HL-60 (cell line): Measurements from ENCODE around the gene KIAA0232.
A peak's percentile ranks its signal among the peaks of the same experiment; 100 is the strongest.

Experiments
- GABPA ChIP-seq: IDR thresholded peaks from 2 replicates; pipeline ENCODE4 v1.6.1; 2012; ENCODE audit warnings: low read depth
- POLR2AphosphoS5 ChIP-seq: IDR thresholded peaks from 2 replicates; pipeline ENCODE4 v1.6.1; 2012; ENCODE audit warnings: low read depth
- SPI1 ChIP-seq: IDR thresholded peaks from 2 replicates; pipeline ENCODE4 v1.6.1; 2012; ENCODE audit warnings: low read depth, mild to moderate bottlenecking, borderline replicate concordance
- TF ChIP-seq, protein P1 (sequence below): IDR thresholded peaks from one replicate; pipeline ENCODE4 v1.5.1; 2011; ENCODE audit warnings: low read length, control low read depth, inconsistent platforms; ENCODE audit not compliant: insufficient read depth
- TF ChIP-seq, protein P2 (sequence below): IDR thresholded peaks from 2 replicates; pipeline ENCODE4 v1.6.1; 2012; ENCODE audit warnings: low read depth; ENCODE audit not compliant: insufficient replicate concordance

DNA sequence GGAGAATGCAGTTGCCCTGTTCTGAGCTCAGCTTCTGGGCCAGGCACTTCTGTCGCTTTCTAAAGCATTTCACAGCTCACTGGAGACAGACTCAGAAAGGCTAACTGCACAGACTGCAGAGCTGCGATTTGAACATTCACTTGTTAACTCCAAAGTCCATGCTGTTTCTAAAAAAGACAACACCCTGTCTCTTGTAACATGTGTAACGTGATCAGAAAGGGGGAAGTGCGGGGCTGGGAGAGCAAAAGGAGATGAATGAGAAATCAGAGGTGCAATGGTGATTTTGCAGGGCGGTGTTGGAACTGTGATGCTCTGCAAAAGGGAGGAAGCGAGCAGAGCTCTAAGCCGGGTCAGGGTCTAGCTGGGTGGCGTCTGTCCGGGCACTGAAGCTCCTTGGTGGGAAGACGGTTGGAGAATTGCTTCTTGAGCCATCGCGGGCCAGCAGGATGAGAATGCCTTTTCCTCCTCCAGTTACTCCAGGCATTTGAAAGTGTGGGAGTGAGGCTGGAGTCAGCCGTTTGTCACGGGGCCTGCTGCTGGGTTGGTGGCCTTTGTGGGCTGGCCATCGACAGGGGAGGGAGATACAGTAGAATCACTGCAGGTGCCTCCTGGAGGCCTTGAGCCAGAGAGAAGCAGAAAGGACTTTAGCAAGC is 147.4 kb downstream of the KIAA0232 start:
- TF ChIP-seq, protein P1, sequence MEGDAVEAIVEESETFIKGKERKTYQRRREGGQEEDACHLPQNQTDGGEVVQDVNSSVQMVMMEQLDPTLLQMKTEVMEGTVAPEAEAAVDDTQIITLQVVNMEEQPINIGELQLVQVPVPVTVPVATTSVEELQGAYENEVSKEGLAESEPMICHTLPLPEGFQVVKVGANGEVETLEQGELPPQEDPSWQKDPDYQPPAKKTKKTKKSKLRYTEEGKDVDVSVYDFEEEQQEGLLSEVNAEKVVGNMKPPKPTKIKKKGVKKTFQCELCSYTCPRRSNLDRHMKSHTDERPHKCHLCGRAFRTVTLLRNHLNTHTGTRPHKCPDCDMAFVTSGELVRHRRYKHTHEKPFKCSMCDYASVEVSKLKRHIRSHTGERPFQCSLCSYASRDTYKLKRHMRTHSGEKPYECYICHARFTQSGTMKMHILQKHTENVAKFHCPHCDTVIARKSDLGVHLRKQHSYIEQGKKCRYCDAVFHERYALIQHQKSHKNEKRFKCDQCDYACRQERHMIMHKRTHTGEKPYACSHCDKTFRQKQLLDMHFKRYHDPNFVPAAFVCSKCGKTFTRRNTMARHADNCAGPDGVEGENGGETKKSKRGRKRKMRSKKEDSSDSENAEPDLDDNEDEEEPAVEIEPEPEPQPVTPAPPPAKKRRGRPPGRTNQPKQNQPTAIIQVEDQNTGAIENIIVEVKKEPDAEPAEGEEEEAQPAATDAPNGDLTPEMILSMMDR: no peak
- TF ChIP-seq POLR2AphosphoS5: no peak; the same call in 1 of the 2 replicates
- TF ChIP-seq, protein P2, sequence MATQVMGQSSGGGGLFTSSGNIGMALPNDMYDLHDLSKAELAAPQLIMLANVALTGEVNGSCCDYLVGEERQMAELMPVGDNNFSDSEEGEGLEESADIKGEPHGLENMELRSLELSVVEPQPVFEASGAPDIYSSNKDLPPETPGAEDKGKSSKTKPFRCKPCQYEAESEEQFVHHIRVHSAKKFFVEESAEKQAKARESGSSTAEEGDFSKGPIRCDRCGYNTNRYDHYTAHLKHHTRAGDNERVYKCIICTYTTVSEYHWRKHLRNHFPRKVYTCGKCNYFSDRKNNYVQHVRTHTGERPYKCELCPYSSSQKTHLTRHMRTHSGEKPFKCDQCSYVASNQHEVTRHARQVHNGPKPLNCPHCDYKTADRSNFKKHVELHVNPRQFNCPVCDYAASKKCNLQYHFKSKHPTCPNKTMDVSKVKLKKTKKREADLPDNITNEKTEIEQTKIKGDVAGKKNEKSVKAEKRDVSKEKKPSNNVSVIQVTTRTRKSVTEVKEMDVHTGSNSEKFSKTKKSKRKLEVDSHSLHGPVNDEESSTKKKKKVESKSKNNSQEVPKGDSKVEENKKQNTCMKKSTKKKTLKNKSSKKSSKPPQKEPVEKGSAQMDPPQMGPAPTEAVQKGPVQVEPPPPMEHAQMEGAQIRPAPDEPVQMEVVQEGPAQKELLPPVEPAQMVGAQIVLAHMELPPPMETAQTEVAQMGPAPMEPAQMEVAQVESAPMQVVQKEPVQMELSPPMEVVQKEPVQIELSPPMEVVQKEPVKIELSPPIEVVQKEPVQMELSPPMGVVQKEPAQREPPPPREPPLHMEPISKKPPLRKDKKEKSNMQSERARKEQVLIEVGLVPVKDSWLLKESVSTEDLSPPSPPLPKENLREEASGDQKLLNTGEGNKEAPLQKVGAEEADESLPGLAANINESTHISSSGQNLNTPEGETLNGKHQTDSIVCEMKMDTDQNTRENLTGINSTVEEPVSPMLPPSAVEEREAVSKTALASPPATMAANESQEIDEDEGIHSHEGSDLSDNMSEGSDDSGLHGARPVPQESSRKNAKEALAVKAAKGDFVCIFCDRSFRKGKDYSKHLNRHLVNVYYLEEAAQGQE: no peak
- TF ChIP-seq SPI1: peak; percentile 96
- no peak for TF ChIP-seq GABPA
